ENCODE measurements around the gene PIAS1.
"Not testable (repeated sequence)": the region's sequence is repeated elsewhere in the genome, so short reads cannot be mapped to it uniquely, and the experiment has no call there.

The PIAS1 gene

GRCh38 chr15:68213991-68214837, 160.1 kb downstream of the PIAS1 start:
- in situ Hi-C loops (cut with HindIII; ENCODE audit: low sequenced_read_pairs) = no loop called here

GRCh38 chr15:68214838-68215254, 160.7 kb downstream of the PIAS1 start:
- in situ Hi-C loops (cut with HindIII; ENCODE audit: low sequenced_read_pairs) = no loop called here

DNA sequence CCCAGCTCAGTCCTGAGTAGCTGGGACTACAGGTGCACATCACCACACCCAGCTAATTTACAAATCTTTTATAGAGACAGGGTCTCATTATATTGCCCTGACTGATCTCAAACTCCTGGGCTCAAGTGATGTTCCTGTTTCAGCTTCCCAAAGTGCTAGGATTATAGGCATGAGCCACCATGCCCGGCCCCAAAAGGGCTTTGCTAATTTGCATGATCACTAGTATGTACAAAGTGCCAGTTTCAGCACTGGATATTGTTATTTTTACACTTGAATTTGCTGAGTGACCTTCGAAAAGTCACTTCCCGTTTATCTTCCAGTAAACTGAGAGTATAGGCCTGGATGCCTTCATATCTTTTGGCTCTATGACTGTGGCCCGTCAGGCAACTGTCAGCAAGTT, 163.2 kb downstream of the PIAS1 start:
- in situ Hi-C loops (cut with HindIII; ENCODE audit: low sequenced_read_pairs) = no loop called here

DNA sequence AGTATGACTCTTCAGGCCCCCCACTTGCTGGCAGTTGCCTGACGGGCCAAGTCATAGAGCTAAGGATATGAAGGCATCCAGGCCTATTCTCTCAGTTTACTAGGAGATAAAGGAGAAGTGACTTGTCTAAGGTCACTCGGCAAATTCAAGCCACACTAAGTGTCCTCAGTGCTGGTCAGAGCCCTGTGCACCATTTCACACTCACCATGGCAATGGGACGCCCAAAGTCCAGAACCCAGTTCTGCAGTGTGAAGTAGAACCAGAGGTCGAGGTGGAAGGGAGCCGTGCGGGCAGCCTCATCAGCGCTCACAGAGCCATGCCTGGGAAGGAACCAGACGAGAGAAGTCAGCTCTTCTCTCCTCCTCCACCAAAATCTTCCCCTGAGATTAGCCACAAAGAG, 164.2 kb downstream of the PIAS1 start:
- in situ Hi-C loops (cut with HindIII; ENCODE audit: low sequenced_read_pairs) = no loop called here

DNA sequence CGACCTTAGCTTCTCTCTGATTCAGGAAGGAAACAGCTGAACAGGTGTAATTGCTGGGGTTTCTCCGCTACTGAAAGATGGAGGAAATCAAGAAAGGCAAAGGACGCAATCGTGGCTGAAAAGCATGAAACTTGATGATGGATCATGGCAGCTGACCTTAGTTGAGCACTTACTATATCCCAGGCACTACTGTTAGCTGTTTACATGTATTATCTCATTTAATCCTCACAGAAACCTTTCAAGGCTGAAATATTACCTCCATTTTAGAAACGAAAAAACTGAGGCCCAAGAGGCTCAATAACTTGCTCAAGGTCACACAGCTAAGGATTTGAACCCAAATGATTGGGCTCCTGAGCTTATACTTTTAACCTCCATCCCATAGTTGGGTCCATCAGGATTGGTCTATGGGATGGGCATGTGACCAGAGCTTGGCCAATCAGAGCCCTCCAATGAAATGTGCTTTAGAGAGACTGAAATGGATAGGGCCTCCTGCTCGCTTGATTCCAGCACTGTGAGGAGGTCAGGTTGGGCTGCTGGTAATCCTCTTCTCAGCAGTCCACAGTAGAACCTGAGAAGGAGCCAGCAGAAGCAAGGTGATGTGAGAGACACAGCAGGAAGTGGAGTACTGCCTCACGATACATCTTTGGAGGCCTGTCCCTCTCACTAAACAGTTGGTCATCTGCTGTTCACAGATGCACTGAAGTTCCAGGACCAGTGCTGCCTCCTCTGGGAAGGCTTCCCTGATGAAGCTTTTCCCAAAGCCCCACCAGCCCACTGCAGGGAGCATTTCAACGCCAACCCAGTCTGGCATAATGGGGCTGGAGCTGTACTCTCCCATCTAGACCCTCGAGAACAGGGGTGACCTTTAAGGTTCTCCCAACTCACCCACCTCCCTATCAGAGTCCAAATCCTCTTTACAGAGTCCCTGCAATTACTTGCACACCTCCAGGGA, 165.0 kb downstream of the PIAS1 start:
- in situ Hi-C loops (cut with HindIII; ENCODE audit: low sequenced_read_pairs) = no loop called here

DNA sequence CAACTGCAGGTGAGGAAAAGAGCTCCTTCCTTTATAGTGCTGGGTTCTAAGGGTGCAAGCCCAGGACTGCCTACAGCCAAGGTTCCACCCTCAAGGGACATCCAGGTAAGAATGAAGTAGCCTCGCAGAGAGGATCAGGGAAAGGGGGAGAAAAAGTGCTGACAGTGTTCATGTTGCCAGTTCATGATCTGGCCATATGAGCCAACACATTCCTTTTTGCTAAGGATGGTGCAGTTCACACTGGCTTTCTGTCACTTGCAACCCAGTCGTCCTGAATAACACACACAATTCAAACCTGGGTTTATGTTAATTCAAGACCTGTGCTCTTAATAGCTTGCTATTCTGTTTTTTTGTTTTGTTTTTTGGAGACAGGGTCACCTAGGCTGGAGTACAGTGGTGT, 166.4 kb downstream of the PIAS1 start:
- in situ Hi-C loops (cut with HindIII; ENCODE audit: low sequenced_read_pairs) = no loop called here

- in situ Hi-C loops (cut with HindIII; ENCODE audit: low sequenced_read_pairs) = no loop called here
Observed at GRCh38 chr15:68220967-68221366, 166.9 kb downstream of the PIAS1 start.

DNA sequence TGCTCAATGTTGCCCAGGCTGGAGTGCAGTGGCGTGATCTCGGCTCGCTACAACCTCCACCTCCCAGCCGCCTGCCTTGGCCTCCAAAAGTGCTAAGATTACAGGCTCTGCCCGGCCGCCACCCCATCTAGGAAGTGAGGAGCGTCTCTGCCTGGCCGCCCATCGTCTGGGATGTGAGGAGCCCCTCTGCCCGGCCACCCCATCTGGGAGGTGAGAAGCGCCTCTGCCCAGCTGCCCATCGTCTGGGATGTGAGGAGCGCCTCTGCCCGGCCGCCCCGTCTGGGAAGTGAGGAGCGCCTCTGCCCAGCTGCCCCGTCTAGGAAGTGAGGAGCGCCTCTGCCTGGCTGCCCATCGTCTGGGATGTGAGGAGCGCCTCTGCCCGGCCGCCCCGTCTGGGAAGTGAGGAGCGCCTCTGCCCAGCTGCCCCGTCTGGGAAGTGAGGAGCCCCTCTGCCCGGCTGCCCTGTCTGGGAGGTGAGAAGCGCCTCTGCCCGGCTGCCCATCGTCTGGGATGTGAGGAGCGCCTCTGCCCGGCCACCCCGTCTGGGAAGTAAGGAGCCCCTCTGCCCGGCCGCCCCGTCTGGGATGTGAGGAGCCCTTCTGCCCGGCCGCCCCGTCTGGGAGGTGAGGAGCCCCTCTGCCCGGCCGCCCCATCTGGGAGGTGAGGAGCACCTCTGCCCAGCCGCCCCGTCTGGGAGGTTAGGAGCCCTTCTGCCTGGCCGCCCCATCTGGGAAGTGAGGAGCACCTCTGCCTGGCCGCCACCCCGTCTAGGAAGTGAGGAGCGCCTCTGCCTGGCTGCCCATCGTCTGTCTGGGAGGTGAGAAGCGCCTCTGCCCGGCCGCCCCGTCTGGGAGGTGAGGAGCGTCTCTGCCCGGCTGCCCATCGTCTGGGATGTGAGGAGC, 167.7 kb downstream of the PIAS1 start:
- in situ Hi-C loops (cut with HindIII; ENCODE audit: low sequenced_read_pairs) = not testable (repeated sequence)

DNA sequence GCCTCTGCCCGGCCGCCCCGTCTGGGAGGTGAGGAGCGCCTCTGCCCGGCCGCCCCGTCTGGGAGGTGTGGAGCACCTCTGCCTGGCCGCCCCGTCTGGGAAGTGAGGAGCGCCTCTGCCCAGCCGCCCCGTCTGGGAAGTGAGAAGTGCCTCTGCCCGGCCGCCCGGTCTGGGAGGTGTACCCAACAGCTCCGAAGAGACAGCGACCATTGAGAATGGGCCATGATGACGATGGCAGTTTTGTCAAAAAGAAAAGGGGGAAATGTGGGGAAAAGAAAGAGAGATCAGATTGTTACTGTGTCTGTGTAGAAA, 168.3 kb downstream of the PIAS1 start:
- in situ Hi-C loops (cut with HindIII; ENCODE audit: low sequenced_read_pairs) = not testable (repeated sequence)

GRCh38 chr15:68223171-68223570, 169.1 kb downstream of the PIAS1 start:
- in situ Hi-C loops (cut with HindIII; ENCODE audit: low sequenced_read_pairs) = no loop called here

- in situ Hi-C loops (cut with HindIII; ENCODE audit: low sequenced_read_pairs) = no loop called here
Observed at GRCh38 chr15:68224108-68224507, 170.0 kb downstream of the PIAS1 start.

GRCh38 chr15:68224546-68225250, 170.6 kb downstream of the PIAS1 start:
- in situ Hi-C loops (cut with HindIII; ENCODE audit: low sequenced_read_pairs) = no loop called here

DNA sequence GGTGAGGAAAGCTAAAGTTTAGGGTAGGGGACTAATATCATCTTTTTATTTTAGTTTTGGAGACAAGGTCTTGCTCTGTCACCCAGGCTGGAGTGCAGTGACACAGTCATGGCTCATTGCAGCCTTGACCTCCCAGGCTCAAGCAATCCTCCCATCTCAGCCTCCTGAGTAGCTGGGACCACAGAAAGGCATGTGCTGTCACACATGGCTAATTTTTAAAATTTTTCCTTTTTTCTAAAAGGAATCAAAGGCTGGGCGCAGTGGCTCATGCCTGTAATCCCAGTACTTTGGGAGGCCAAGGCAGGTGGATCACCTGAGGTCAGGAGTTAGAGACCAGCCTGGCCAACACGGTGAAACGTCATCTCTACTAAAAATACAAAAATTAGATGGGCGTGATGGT, 171.3 kb downstream of the PIAS1 start:
- in situ Hi-C loops (cut with HindIII; ENCODE audit: low sequenced_read_pairs) = not testable (repeated sequence)

- in situ Hi-C loops (cut with HindIII; ENCODE audit: low sequenced_read_pairs) = no loop called here
Observed at GRCh38 chr15:68227643-68228142, 173.6 kb downstream of the PIAS1 start.

- in situ Hi-C loops (cut with HindIII; ENCODE audit: low sequenced_read_pairs) = no loop called here
Observed at GRCh38 chr15:68228143-68228970, 174.2 kb downstream of the PIAS1 start.

DNA sequence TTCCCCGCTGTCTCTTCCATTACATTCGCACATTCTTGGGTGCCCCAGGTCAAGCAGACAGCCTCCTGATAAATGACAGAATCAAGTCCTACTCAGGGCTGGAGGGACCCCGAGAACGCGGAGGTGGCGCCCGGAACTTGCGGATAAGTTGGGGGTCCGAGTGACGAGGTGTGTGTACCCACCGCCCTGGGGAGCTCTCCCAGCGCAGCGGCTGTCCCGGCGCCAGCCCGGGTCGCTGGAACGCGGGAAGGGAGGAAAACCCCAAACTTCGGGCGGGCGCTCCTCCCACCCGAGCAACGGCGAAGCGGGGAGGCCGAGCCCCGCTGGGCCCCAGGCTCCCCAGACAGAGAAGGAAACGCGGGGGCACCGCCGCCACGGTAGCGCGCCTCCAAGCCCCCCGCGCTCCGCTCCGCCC, 174.9 kb downstream of the PIAS1 start:
- in situ Hi-C loops (cut with HindIII; ENCODE audit: low sequenced_read_pairs) = no loop called here

DNA sequence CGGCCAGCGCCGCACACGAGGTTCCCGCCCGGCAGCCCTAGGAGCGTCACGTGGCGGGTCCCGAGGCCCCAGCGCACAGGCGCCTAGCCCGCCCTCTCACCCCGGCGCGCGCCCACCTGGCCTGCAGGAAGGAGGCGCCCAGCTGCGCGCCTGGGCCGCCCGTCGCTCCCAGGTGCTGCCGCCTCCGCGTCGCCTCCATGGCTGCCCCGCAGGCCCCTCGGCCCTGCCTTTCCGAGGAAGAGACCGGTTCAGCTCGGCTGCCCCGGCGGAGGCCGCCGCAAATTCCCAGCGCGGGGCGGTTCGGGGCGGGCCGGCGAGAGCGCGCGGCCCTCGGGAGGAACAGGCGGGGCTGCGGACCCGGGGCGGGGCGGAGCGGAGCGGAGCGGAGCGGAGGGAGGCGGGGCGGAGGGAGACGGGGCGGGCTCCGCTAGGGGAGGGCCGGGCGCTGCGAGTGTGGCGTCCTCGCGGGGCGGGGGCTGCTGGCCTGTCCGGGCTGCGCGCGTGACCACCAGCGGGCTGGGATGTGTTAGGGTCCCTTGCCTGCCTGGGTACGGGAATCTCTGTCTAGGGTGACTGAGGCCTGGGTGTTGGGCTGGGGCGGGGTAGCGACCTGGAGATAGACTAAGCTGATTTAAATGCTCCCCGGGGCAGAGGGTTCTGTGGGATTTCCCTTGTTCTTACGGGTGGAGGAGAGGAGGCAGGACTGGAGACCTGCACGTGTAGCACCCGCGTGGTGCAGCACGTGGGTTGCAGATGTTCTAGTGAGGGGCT, 175.5 kb downstream of the PIAS1 start, which contains the start of gene CLN6:
Gene CLN6, minus strand, starts transcription at position 343 of the 771 bp plus-strand sequence. Its CDS starts 144 bp downstream, at position 199.
- in situ Hi-C loops (cut with HindIII; ENCODE audit: low sequenced_read_pairs) = no loop called here
